ENCODE measurements around the gene ST6GAL1.

DNA sequence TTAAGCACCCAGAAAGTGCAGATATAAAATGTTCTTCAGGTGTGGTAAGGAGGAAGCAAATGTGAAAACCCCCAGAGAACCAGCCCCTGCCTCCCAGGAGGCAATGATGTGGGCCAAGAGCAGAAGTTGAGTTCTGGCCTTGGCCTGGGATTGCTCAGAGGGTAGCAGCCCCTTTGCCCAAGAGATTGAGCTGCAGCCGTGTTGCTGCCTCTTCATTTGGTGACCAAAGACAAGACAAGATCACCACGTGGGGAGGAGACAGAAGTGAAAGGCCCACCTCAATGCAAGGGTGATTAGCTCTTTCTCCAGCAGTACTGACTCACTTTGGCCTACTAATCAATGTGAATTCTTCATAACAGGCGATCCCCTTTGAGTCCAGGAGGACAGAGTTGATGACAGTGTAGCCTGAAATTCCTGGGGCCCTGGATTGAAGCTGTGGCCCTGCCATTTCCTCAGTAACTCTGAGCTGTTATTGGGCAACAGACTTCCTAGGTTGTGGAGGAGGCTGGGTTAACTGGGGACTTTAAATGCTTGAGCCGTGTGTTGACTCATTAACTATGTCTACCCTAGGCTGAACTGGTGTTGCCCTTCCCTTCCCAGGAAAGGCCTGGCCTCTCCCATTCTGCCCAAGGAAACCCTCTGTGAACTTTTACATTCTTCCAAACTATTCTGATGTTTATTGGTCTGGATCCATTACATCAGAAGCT lies 86.5 kb downstream of the ST6GAL1 start:
- TF ChIP-seq, protein P1, sequence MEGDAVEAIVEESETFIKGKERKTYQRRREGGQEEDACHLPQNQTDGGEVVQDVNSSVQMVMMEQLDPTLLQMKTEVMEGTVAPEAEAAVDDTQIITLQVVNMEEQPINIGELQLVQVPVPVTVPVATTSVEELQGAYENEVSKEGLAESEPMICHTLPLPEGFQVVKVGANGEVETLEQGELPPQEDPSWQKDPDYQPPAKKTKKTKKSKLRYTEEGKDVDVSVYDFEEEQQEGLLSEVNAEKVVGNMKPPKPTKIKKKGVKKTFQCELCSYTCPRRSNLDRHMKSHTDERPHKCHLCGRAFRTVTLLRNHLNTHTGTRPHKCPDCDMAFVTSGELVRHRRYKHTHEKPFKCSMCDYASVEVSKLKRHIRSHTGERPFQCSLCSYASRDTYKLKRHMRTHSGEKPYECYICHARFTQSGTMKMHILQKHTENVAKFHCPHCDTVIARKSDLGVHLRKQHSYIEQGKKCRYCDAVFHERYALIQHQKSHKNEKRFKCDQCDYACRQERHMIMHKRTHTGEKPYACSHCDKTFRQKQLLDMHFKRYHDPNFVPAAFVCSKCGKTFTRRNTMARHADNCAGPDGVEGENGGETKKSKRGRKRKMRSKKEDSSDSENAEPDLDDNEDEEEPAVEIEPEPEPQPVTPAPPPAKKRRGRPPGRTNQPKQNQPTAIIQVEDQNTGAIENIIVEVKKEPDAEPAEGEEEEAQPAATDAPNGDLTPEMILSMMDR (IDR thresholded peaks at IDR 0.05) = no peak
- TF ChIP-seq SIN3A (IDR thresholded peaks at IDR 0.05; ENCODE audit: borderline replicate concordance, insufficient read depth, low read depth, low read length) = no peak
